Measurements from ENCODE around the gene MARCHF11. TPM values are rescaled to one million over a fixed set of nuclear protein-coding genes. Genes with fewer than 3 reads are reported as not detected.

Gene MARCHF11
- total and polyA plus RNA-seq, 2 donors (not counting 1 experiment from before 2014, with no cell fraction given), result not detected

- H3K27ac Mint-ChIP-seq, result no peak overlapping the region
- no CpG with 5 or more reads among the region's 1 CpG for WGBS (ENCODE audit: insufficient coverage)
- H3K79me2 ChIP-seq (ENCODE audit: control insufficient read depth, insufficient read depth, low read length), result no peaks in the 10 kb centered on the region
- peaks cover 0 to 5% (median 0%) of the 10 kb centered on the region in 3 donors for H3K9me3 ChIP-seq (ENCODE audit: control extremely low read depth in 1 of 3, control insufficient read depth in 2 of 3, insufficient read depth in 1 of 3, low read length in 2 of 3)
- no peak overlapping the region for H2AFZ ChIP-seq (ENCODE audit: insufficient read depth, low read depth, low read length, poor library complexity, severe bottlenecking)
- H3K36me3 ChIP-seq (replicated peaks in 1 of 2; ENCODE audit: control extremely low read depth in 1 of 2, control insufficient read depth in 1 of 2, extremely low read depth in 1 of 2, insufficient read depth in 2 of 2, low read length in 1 of 2), result no peaks in the 10 kb centered on the region
- H4K20me1 ChIP-seq (ENCODE audit: control insufficient read depth, insufficient read depth, low read length, poor library complexity, severe bottlenecking), result no peaks in the 10 kb centered on the region
- H3K4me3 Mint-ChIP-seq, result no peak overlapping the region
- ChIA-PET CTCF (no interaction called here), POLR2A (no interaction called here)
- DNase-seq, result no peak
- no peak overlapping the region for H3K9ac ChIP-seq (ENCODE audit: low read length)
- TF ChIP-seq EZH2 (IDR thresholded peaks at IDR 0.05; ENCODE audit: borderline replicate concordance, insufficient read depth, low read depth, low read length, poor library complexity, severe bottlenecking) (no peak), CTCF (IDR thresholded peaks at IDR 0.05) (no peak)
- no peaks in the 10 kb centered on the region for H3K27me3 Mint-ChIP-seq
- H3K4me1 ChIP-seq (ENCODE audit: control insufficient read depth in 2 of 2, insufficient read depth in 2 of 2, low read length in 2 of 2), result no peaks in the 10 kb centered on the region
- H3K4me1 Mint-ChIP-seq, result no peaks in the 10 kb centered on the region
- ATAC-seq (ENCODE audit: low read depth), result no peak
- H3K9me3 Mint-ChIP-seq (ENCODE audit: insufficient read depth), result no peaks in the 10 kb centered on the region
- H3K4me2 ChIP-seq (replicated peaks; ENCODE audit: low read depth, low read length, poor library complexity, severe bottlenecking), result no peak overlapping the region
- no peaks in the 10 kb centered on the region for H3K27me3 ChIP-seq (replicated peaks in 1 of 4; ENCODE audit: control extremely low read depth in 1 of 4, control insufficient read depth in 3 of 4, insufficient read depth in 4 of 4, low read length in 3 of 4)
- no peak overlapping the region for H3K27ac ChIP-seq (ENCODE audit: low read length in 2 of 2)
- no peak overlapping the region for H3K4me3 ChIP-seq (ENCODE audit: control extremely low read depth in 1 of 5, extremely low read depth in 1 of 5, insufficient read depth in 1 of 5, low read depth in 2 of 5, low read length in 4 of 5)
- intact Hi-C loops (cut with micrococcal nuclease), result no loop called here
Observed at GRCh38 chr5:16049761-16050160, 129.8 kb downstream of the MARCHF11 start.

- POLR2A ChIA-PET, result no interaction called here
- Mint-ChIP-seq H3K27ac (no peak overlapping the region), H3K27me3 (no peaks in the 10 kb centered on the region), H3K4me1 (no peaks in the 10 kb centered on the region), H3K4me3 (no peak overlapping the region), H3K9me3 (ENCODE audit: insufficient read depth) (peaks cover 2% of the 10 kb centered on the region)
- DNase-seq (no peak), ATAC-seq (ENCODE audit: low read depth) (no peak)
- TF ChIP-seq CTCF (IDR thresholded peaks at IDR 0.05) (no peak), EZH2 (IDR thresholded peaks at IDR 0.05; ENCODE audit: borderline replicate concordance, insufficient read depth, low read depth, low read length, poor library complexity, severe bottlenecking) (no peak)
- Histone ChIP-seq H3K4me1 (ENCODE audit: control insufficient read depth in 2 of 2, insufficient read depth in 2 of 2, low read length in 2 of 2) (no peaks in the 10 kb centered on the region), H3K36me3 (replicated peaks in 1 of 2; ENCODE audit: control extremely low read depth in 1 of 2, control insufficient read depth in 1 of 2, extremely low read depth in 1 of 2, insufficient read depth in 2 of 2, low read length in 1 of 2) (no peaks in the 10 kb centered on the region), H3K9ac (ENCODE audit: low read length) (no peak overlapping the region), H3K27ac (ENCODE audit: low read length in 2 of 2) (no peak overlapping the region), H3K4me2 (replicated peaks; ENCODE audit: low read depth, low read length, poor library complexity, severe bottlenecking) (no peak overlapping the region), H3K9me3 (ENCODE audit: control extremely low read depth in 1 of 3, control insufficient read depth in 2 of 3, insufficient read depth in 1 of 3, low read length in 2 of 3) (peaks cover 0 to 5% (median 0%) of the 10 kb centered on the region in 3 donors), H2AFZ (ENCODE audit: insufficient read depth, low read depth, low read length, poor library complexity, severe bottlenecking) (no peak overlapping the region), H4K20me1 (ENCODE audit: control insufficient read depth, insufficient read depth, low read length, poor library complexity, severe bottlenecking) (no peaks in the 10 kb centered on the region), H3K4me3 (ENCODE audit: control extremely low read depth in 1 of 5, extremely low read depth in 1 of 5, insufficient read depth in 1 of 5, low read depth in 2 of 5, low read length in 4 of 5) (no peak overlapping the region), H3K79me2 (ENCODE audit: control insufficient read depth, insufficient read depth, low read length) (no peaks in the 10 kb centered on the region), H3K27me3 (replicated peaks in 1 of 4; ENCODE audit: control extremely low read depth in 1 of 4, control insufficient read depth in 3 of 4, insufficient read depth in 4 of 4, low read length in 3 of 4) (no peaks in the 10 kb centered on the region)
- intact Hi-C loops (cut with micrococcal nuclease), result no loop called here
- CTCF ChIA-PET, result no interaction called here
Observed at GRCh38 chr5:16048132-16048531, 131.5 kb downstream of the MARCHF11 start.
